ENCODE data around the gene NXT1. TPM values are rescaled to one million over a fixed set of nuclear protein-coding genes. Genes with fewer than 3 reads are reported as not detected.

NXT1 gene
- total RNA-seq, 1 experiment from 2014 or later = 98.0 TPM

DNA sequence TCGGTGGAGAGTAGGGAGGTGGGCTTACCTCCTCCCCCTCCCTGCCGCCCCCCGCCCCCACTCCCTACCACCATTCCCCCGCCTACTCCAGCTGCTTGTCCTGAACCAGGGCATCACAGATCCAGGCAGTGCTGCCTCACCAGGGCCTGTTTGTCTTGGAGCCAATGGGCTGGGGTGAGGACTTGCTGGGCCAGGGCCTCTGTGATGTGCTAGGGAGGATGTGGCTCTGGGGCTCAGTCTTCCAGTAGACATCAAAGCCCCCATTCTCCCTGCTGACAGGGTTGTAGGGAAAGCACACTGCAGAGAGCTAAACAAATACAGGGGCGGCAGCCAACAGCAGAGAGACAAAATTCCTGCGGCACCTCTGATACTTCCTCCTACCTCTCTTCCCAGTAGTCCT is 48.2 kb upstream of the NXT1 start:
- no peaks in the 10 kb centered on the region for H4K20me1 ChIP-seq (ENCODE audit: low read length)
- TF ChIP-seq EZH2 (IDR thresholded peaks at IDR 0.05; ENCODE audit: low read length, unreplicated experiment) (no peak), EZH2phosphoT487 (IDR thresholded peaks at IDR 0.05; ENCODE audit: borderline replicate concordance, low read length) (no peak)
- TF ChIP-seq, protein P1, sequence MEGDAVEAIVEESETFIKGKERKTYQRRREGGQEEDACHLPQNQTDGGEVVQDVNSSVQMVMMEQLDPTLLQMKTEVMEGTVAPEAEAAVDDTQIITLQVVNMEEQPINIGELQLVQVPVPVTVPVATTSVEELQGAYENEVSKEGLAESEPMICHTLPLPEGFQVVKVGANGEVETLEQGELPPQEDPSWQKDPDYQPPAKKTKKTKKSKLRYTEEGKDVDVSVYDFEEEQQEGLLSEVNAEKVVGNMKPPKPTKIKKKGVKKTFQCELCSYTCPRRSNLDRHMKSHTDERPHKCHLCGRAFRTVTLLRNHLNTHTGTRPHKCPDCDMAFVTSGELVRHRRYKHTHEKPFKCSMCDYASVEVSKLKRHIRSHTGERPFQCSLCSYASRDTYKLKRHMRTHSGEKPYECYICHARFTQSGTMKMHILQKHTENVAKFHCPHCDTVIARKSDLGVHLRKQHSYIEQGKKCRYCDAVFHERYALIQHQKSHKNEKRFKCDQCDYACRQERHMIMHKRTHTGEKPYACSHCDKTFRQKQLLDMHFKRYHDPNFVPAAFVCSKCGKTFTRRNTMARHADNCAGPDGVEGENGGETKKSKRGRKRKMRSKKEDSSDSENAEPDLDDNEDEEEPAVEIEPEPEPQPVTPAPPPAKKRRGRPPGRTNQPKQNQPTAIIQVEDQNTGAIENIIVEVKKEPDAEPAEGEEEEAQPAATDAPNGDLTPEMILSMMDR (conservative IDR thresholded peaks at IDR 0.05; ENCODE audit: low read depth, low read length) = no peak
- no peak overlapping the region for H2AFZ ChIP-seq (ENCODE audit: low read length)
- no peak overlapping the region for H3K4me3 ChIP-seq (ENCODE audit: low read length)
- H3K79me2 ChIP-seq (ENCODE audit: low read length) = no peaks in the 10 kb centered on the region
- POLR2A ChIA-PET (ENCODE audit: unreplicated experiment) = no interaction called here
- no peak overlapping the region for H3K27ac ChIP-seq (ENCODE audit: low read length)
- CTCF ChIA-PET = no interaction called here
- H3F3A ChIP-seq (ENCODE audit: low read length, unreplicated experiment) = no peaks in the 10 kb centered on the region
- no peaks in the 10 kb centered on the region for H3K4me1 ChIP-seq (ENCODE audit: insufficient read depth, low read length)
- intact Hi-C loops (cut with micrococcal nuclease) = no loop called here
- H3K4me2 ChIP-seq (ENCODE audit: low read length) = no peak overlapping the region
- ATAC-seq = no peak
- no peaks in the 10 kb centered on the region for H3K9me3 ChIP-seq (ENCODE audit: low read length)
- no peak for DNase-seq
- peaks cover 87% of the 10 kb centered on the region for H3K27me3 ChIP-seq (ENCODE audit: low read length)
- H3K9me2 ChIP-seq (replicated peaks; ENCODE audit: low read length) = no peaks in the 10 kb centered on the region
- H3K9ac ChIP-seq (ENCODE audit: low read length) = no peak overlapping the region
- H3K36me3 ChIP-seq (ENCODE audit: low read depth, low read length) = no peaks in the 10 kb centered on the region
- no TSS peak for BruUV-seq (replicated peaks)

DNA sequence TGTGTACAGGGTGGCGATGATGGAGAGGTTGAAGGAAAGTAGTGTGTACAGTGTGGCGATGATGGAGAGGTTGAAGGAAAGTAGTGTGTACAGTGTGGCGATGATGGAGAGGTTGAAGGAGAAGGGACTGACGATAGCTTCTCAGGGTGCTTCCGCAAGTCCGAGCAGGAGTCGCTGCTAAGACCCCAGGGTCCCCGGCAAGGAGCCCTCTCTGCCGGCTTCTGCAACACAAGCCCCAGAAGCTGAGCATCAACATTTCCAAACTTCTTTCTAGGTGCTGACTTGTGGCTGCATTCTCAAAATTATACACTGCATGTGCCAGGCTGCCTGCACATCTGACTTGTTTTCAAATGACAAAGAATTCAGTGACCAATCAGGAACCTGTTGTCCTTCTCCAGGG is 47.8 kb upstream of the NXT1 start:
- no peaks in the 10 kb centered on the region for H3K4me1 ChIP-seq (ENCODE audit: insufficient read depth, low read length)
- no peak overlapping the region for H3K4me2 ChIP-seq (ENCODE audit: low read length)
- no peaks in the 10 kb centered on the region for H3K9me2 ChIP-seq (replicated peaks; ENCODE audit: low read length)
- no peak overlapping the region for H3K4me3 ChIP-seq (ENCODE audit: low read length)
- H4K20me1 ChIP-seq (ENCODE audit: low read length) = no peaks in the 10 kb centered on the region
- no peak for ATAC-seq
- H3K9ac ChIP-seq (ENCODE audit: low read length) = no peak overlapping the region
- no peaks in the 10 kb centered on the region for H3K79me2 ChIP-seq (ENCODE audit: low read length)
- intact Hi-C loops (cut with micrococcal nuclease) = no loop called here
- no peak overlapping the region for H3K27ac ChIP-seq (ENCODE audit: low read length)
- H3K36me3 ChIP-seq (ENCODE audit: low read depth, low read length) = no peaks in the 10 kb centered on the region
- no peaks in the 10 kb centered on the region for H3F3A ChIP-seq (ENCODE audit: low read length, unreplicated experiment)
- POLR2A ChIA-PET (ENCODE audit: unreplicated experiment) = no interaction called here
- peaks cover 83% of the 10 kb centered on the region for H3K27me3 ChIP-seq (ENCODE audit: low read length)
- BruUV-seq (replicated peaks) = no TSS peak
- no peak overlapping the region for H2AFZ ChIP-seq (ENCODE audit: low read length)
- no peak for DNase-seq
- CTCF ChIA-PET = no interaction called here
- H3K9me3 ChIP-seq (ENCODE audit: low read length) = no peaks in the 10 kb centered on the region
- TF ChIP-seq, protein P1 (conservative IDR thresholded peaks at IDR 0.05; ENCODE audit: low read depth, low read length) = no peak
- TF ChIP-seq EZH2 (IDR thresholded peaks at IDR 0.05; ENCODE audit: low read length, unreplicated experiment) = no peak
- TF ChIP-seq EZH2phosphoT487 (IDR thresholded peaks at IDR 0.05; ENCODE audit: borderline replicate concordance, low read length) = no peak

DNA sequence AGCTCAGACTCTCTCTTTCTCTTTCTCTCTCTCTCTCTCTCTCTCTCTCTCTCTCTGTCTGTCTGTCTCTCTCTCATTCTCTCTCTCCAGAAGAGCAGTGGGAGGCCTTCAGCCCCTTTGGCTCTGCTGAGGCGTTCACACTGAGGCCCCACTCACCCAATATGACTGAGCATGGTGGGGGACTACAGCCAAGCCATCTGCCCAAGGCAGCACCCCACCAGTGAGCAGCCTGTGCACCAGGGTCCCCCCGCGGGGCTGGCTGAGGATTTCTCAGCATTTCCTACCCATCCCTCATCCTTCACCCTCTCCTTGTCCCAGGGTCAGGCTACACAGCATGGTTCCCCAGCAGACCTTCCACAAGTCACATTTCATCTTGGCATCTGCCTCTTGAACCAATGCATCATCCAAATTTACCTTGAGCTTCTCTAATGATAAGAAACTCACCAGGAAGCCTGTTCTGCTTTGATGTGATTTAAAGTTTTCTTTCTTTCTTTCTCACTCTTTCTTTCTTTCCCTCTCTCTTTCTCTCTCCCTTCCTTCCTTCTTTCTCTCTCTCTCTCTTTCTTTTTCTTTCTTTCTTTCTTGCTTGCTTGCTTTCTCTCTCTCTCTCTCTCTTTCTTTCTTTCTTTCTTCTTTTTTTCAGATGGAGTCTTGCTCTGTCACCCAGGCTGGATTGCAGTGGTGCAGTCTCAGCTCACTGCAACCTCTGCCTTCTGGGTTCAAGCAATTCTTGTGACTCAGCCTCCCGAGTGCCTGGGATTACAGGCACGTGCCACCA is 47.1 kb upstream of the NXT1 start:
- Histone ChIP-seq H3K79me2 (ENCODE audit: low read length) (no peaks in the 10 kb centered on the region), H3K27ac (ENCODE audit: low read length) (no peak overlapping the region), H3F3A (ENCODE audit: low read length, unreplicated experiment) (no peaks in the 10 kb centered on the region), H3K9me2 (replicated peaks; ENCODE audit: low read length) (no peaks in the 10 kb centered on the region), H3K4me1 (ENCODE audit: insufficient read depth, low read length) (no peaks in the 10 kb centered on the region), H3K4me2 (ENCODE audit: low read length) (no peak overlapping the region), H3K4me3 (ENCODE audit: low read length) (no peak overlapping the region), H4K20me1 (ENCODE audit: low read length) (no peaks in the 10 kb centered on the region), H2AFZ (ENCODE audit: low read length) (no peak overlapping the region), H3K9me3 (ENCODE audit: low read length) (no peaks in the 10 kb centered on the region), H3K36me3 (ENCODE audit: low read depth, low read length) (no peaks in the 10 kb centered on the region), H3K9ac (ENCODE audit: low read length) (no peak overlapping the region), H3K27me3 (ENCODE audit: low read length) (peaks cover 80% of the 10 kb centered on the region)
- DNase-seq = no peak
- BruUV-seq (replicated peaks) = no TSS peak
- CTCF ChIA-PET = no interaction called here
- POLR2A ChIA-PET (ENCODE audit: unreplicated experiment) = no interaction called here
- intact Hi-C loops (cut with micrococcal nuclease) = no loop called here
- TF ChIP-seq, protein P1 (conservative IDR thresholded peaks at IDR 0.05; ENCODE audit: low read depth, low read length) = no peak
- TF ChIP-seq EZH2 (IDR thresholded peaks at IDR 0.05; ENCODE audit: low read length, unreplicated experiment) = no peak
- TF ChIP-seq EZH2phosphoT487 (IDR thresholded peaks at IDR 0.05; ENCODE audit: borderline replicate concordance, low read length) = no peak
- no peak for ATAC-seq

Data from PC-3 (cell line).